HEK293T (cell line): Measurements from ENCODE around the gene TSPAN7.

Source experiments
- CTCF ChIA-PET: fragments of 350-600 bp; formaldehyde crosslinking; extraction: SDS; loops from one replicate; lab custom pipeline; 2021; ENCODE audit warnings: antibody characterized with exemption, inconsistent platforms; lab: Yijun Ruan, JAX
- POLR2A ChIA-PET: fragments of 350-600 bp; formaldehyde crosslinking; extraction: SDS; loops from one replicate; lab custom pipeline; 2020; ENCODE audit warnings: antibody characterized with exemption, inconsistent platforms; lab: Yijun Ruan, JAX
- DNase-seq: peaks from one replicate; pipeline ENCODE4 v3.0.0; 2012; ENCODE audit warnings: mixed read lengths; ENCODE audit errors: extremely low spot score
- ARNT ChIP-seq: fragments of 450-650 bp; IDR thresholded peaks from 2 replicates; pipeline ENCODE4 v1.6.1; 2017; ENCODE audit warnings: mild to moderate bottlenecking
- BHLHE40 ChIP-seq: fragments of 450-650 bp; IDR thresholded peaks from 2 replicates; pipeline ENCODE4 v1.6.1; 2016; ENCODE audit warnings: mild to moderate bottlenecking, moderate library complexity, borderline replicate concordance
- CTBP1 ChIP-seq: fragments of 450-650 bp; IDR thresholded peaks from 2 replicates; pipeline ENCODE4 v1.6.1; 2016; ENCODE audit warnings: borderline replicate concordance
- ELF4 ChIP-seq: fragments of 450-650 bp; IDR thresholded peaks from 2 replicates; pipeline ENCODE4 v1.6.1; 2017; ENCODE audit warnings: antibody characterized with exemption
- FOXA1 ChIP-seq: fragments of 450-650 bp; IDR thresholded peaks from 2 replicates; pipeline ENCODE4 v1.6.1; 2016; ENCODE audit warnings: mild to moderate bottlenecking
- FOXK2 ChIP-seq: fragments of 450-650 bp; IDR thresholded peaks from 2 replicates; pipeline ENCODE4 v1.6.1; 2016; ENCODE audit warnings: mild to moderate bottlenecking
- FOXM1 ChIP-seq: fragments of 450-650 bp; IDR thresholded peaks from 2 replicates; pipeline ENCODE4 v1.6.1; 2017; ENCODE audit warnings: mild to moderate bottlenecking, borderline replicate concordance
- HDGF ChIP-seq: fragments of 450-650 bp; IDR thresholded peaks from 2 replicates; pipeline ENCODE4 v1.6.1; 2017; ENCODE audit warnings: antibody characterized with exemption, borderline replicate concordance
- L3MBTL2 ChIP-seq: fragments of 450-650 bp; conservative IDR thresholded peaks from 2 replicates; pipeline ENCODE4 v1.6.1; 2016; ENCODE audit warnings: mild to moderate bottlenecking
- LEF1 ChIP-seq: fragments of 450-650 bp; IDR thresholded peaks from 2 replicates; pipeline ENCODE4 v1.6.1; 2017; ENCODE audit warnings: mild to moderate bottlenecking, borderline replicate concordance
- NFRKB ChIP-seq: fragments of 450-650 bp; IDR thresholded peaks from 2 replicates; pipeline ENCODE4 v1.6.1; 2016; ENCODE audit warnings: mild to moderate bottlenecking, moderate library complexity
- SP1 ChIP-seq: fragments of 450-650 bp; IDR thresholded peaks from 2 replicates; pipeline ENCODE4 v1.6.1; 2017
- SUZ12 ChIP-seq: fragments of 450-650 bp; IDR thresholded peaks from 2 replicates; pipeline ENCODE4 v1.6.1; 2016; ENCODE audit warnings: mild to moderate bottlenecking
- TARDBP ChIP-seq: fragments of 450-650 bp; IDR thresholded peaks from 2 replicates; pipeline ENCODE4 v1.6.1; 2016
- ZNF384 ChIP-seq: fragments of 450-650 bp; IDR thresholded peaks from 2 replicates; pipeline ENCODE4 v1.6.1; 2016
- TF ChIP-seq, protein P1 (sequence below): fragments of 450-650 bp; IDR thresholded peaks from 2 replicates; pipeline ENCODE4 v1.6.1; 2016

TSPAN7 gene

DNA sequence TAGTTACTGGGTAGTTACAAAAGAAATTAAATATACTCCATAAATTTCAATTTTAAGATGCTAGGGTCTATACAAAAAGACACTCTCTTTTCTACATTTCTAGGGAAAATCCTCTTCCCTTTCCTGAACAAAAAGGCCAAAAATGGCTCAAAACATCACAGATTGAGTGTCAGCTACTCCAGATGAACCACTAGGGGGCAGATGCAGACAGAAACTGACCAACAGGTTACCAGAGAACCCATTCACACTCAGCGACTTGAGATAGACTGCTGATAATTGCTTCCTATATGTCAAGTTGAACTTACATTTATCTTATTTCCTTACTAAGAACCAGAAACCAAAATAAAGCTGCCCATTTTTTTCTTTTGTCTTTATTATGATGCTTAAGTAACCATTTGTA lies 156.5 kb downstream of the TSPAN7 start:
- peak; percentile 52 for DNase-seq
- POLR2A ChIA-PET: no interaction called here
- CTCF ChIA-PET: interaction anchor here (1.1 to 1.5 kb wide), 2 partner anchors 15 to 46 kb away, joined by 3 to 4 read pairs; no protein-coding TSS in a partner anchor
- no peak for TF ChIP-seq BHLHE40
- no peak for TF ChIP-seq L3MBTL2
- TF ChIP-seq LEF1: no peak
- TF ChIP-seq NFRKB: no peak
- no peak for TF ChIP-seq ZNF384
- TF ChIP-seq FOXK2: no peak
- no peak for TF ChIP-seq ELF4
- TF ChIP-seq ARNT: no peak
- TF ChIP-seq, protein P1, sequence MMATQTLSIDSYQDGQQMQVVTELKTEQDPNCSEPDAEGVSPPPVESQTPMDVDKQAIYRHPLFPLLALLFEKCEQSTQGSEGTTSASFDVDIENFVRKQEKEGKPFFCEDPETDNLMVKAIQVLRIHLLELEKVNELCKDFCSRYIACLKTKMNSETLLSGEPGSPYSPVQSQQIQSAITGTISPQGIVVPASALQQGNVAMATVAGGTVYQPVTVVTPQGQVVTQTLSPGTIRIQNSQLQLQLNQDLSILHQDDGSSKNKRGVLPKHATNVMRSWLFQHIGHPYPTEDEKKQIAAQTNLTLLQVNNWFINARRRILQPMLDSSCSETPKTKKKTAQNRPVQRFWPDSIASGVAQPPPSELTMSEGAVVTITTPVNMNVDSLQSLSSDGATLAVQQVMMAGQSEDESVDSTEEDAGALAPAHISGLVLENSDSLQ: no peak
- no peak for TF ChIP-seq SUZ12
- no peak for TF ChIP-seq TARDBP
- no peak for TF ChIP-seq FOXA1
- TF ChIP-seq SP1: no peak
- no peak for TF ChIP-seq CTBP1
- TF ChIP-seq HDGF: no peak

DNA sequence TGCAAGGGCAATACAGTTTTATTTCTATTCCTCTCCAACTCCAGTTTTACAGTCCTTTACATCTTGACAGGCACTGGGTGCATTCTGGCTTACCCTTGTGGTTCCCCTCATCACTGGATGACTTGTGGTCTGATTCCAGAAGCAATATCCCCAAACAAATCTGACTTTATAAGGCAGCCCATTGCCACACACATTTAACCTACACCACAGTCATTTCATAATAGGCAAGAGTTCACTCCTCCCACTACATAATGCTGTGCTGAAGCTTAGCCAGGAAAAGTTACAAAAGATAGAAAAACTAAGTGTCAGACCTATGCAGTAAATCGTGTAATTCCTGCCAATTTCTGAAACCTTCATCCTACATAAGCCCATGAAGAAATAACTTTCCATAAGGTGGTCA lies 157.0 kb downstream of the TSPAN7 start:
- TF ChIP-seq ZNF384 (no peak), ARNT (no peak), LEF1 (no peak), FOXA1 (no peak), CTBP1 (no peak), BHLHE40 (no peak), L3MBTL2 (no peak), ELF4 (no peak), FOXM1 (no peak), TARDBP (no peak), HDGF (no peak)
- no peak for DNase-seq
- ChIA-PET CTCF (interaction anchor here (1.1 to 1.5 kb wide), 2 partner anchors 15 to 47 kb away, joined by 3 to 4 read pairs; no protein-coding TSS in a partner anchor), POLR2A (no interaction called here)

DNA sequence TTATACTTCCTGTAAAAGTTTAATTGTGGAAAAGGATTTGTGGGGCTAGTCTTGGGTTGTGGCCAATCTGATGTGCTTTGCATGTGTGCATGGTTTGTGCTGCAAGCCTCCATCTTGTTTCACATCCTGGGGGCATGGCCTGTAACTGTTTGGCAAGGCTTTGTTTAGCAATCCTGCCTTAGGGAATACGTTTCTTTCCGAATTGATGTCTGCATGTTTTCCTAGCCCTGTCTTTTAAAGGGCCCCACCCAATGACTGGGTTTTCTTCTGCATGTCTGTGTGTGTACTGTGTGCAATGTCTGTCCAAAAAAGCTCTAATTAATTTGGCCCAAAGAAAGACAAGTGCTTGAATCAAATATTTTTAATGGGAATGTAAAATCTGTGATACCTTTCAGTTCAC lies 165.3 kb downstream of the TSPAN7 start:
- no peak for DNase-seq
- POLR2A ChIA-PET: no interaction called here
- CTCF ChIA-PET: no interaction called here
- no peak for TF ChIP-seq FOXM1

DNA sequence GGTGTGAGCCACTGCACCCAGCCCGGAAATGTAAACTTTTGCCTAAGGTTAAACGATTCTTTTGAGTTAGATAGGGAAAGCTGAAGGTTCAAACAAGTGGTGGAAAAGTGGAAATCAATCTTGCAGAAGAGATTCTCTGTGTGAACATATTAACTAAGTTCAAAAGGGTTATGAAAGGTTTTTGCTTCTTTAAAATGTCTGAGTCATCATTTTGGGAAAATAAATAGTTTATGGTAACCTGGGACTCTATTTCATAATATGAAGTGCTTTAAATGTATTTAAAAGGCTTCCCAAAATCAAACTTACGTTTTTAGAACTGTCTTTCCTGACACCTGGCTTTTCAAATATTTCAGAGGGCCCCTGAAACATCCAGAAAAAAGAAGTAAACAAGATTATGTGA lies 166.3 kb downstream of the TSPAN7 start:
- TF ChIP-seq CTBP1 (no peak), HDGF (no peak), SP1 (no peak), L3MBTL2 (no peak)
- TF ChIP-seq, protein P1: no peak
- ChIA-PET CTCF (no interaction called here), POLR2A (no interaction called here)
- DNase-seq: no peak

DNA sequence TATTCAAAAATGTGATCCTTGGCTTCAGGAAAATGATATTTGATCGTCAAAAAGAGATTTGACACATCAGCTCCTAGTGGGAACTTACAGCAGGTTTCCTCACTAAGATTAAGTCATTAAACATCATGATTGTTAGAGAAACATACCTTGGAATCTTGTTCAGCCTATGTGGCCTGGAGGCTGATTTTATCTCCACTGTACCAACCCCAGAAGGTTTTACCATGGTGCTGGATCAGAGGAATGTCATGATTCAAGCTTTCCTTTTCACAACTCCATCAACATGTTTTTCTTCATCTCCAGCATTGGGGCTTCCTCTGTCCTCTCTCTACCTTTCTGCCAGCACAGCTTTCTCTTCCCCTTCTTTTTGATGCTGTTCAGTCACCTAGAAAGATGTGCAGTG lies 171.5 kb downstream of the TSPAN7 start:
- POLR2A ChIA-PET: no interaction called here
- CTCF ChIA-PET: interaction anchor here (1.1 kb wide), 1 partner anchor 15 kb away, joined by 3 read pairs; no protein-coding TSS in a partner anchor
- TF ChIP-seq LEF1 (no peak), HDGF (no peak)
- no peak for DNase-seq
